Activated T-helper 17 cell treated with anti-CD3 and anti-CD28 coated beads, Interleukin-2, amount 50 U/mL, for 72 hours (primary cell): ENCODE measurements around the gene NUP50. TPM values are rescaled to one million over a fixed set of nuclear protein-coding genes. Genes with fewer than 3 reads are reported as not detected.

Experiments used
- ATAC-seq: fragments of 150-1000 bp; cut with Tn5 transposase; replicated peaks from 2 replicates; pipeline ENCODE4 v1.10.0; 2021; ENCODE audit warnings: mild to moderate bottlenecking, moderate library complexity
- H3K27ac Mint-ChIP-seq: one replicate; pipeline ENCODE4 v1.8.0; 2022; ENCODE audit warnings: mixed read lengths
- H3K27me3 Mint-ChIP-seq: one replicate; pipeline ENCODE4 v1.8.0; 2022; ENCODE audit warnings: mixed read lengths
- H3K36me3 Mint-ChIP-seq: one replicate; pipeline ENCODE4 v1.8.0; 2022; ENCODE audit warnings: low read depth, mild to moderate bottlenecking, mixed read lengths
- H3K4me1 Mint-ChIP-seq: one replicate; pipeline ENCODE4 v1.8.0; 2022; ENCODE audit warnings: mixed read lengths
- H3K4me3 Mint-ChIP-seq: one replicate; pipeline ENCODE4 v1.8.0; 2022; ENCODE audit warnings: mild to moderate bottlenecking, mixed read lengths
- H3K9me3 Mint-ChIP-seq: one replicate; pipeline ENCODE4 v1.8.0; 2022; ENCODE audit warnings: mixed read lengths
- total RNA-seq, 2 donors: library from RNA; stranded (reverse); gene quantifications; one replicate each; pipeline ENCODE4 v1.2.3, GENCODE V29; 2022

Gene NUP50
- total RNA-seq, 2 donors from 2014 or later: 98.4 to 163 TPM

DNA sequence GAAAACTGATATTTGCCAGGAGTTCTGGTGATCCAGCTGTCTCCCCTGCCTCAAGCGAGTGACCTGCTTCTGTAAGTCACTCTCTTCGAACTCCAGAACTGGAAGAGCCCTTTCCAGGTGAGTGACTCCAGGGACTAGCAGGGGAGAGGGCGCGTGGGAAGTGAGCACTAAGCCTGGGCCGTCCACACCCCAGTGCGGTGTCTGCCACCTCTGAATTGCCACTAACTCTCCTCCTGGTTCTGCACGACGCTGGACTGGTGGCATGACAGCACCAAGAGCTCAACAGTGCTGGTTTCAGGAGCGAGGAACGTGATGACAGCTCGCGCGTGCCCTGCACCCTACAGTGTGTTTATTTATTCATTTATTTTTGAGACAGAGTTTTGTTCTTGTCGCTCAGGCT is 54.1 kb downstream of the NUP50 start:
- Mint-ChIP-seq H3K36me3 (no peaks in the 10 kb centered on the region), H3K9me3 (no peaks in the 10 kb centered on the region), H3K4me3 (no peak overlapping the region), H3K27ac (no peak overlapping the region), H3K4me1 (peaks cover 11% of the 10 kb centered on the region), H3K27me3 (no peaks in the 10 kb centered on the region)
- no peak for ATAC-seq

DNA sequence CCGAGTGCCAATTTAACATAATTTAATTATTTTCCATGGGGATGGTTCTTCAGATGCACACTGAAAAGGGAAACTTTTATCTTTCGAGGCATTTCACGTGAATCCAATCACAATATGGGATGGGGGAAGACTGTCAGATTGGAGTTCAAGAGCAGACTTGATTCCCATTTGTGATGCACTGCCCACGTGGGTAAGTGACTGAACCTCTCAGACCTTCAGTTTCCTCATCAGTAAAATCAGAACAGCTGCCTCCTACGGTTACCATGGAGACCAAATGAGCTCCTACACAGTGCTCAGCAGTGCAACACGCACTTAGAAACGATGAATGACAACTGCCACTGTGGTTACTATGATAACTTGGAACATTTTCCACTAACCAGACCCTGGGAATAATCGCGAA is 55.3 kb downstream of the NUP50 start:
- peak; percentile 100 for ATAC-seq
- H3K9me3 Mint-ChIP-seq: no peaks in the 10 kb centered on the region
- peak overlapping the region; percentile 98 for H3K27ac Mint-ChIP-seq
- H3K27me3 Mint-ChIP-seq: no peaks in the 10 kb centered on the region
- no peaks in the 10 kb centered on the region for H3K36me3 Mint-ChIP-seq
- H3K4me3 Mint-ChIP-seq: peak overlapping the region; percentile 57
- H3K4me1 Mint-ChIP-seq: peaks cover 14% of the 10 kb centered on the region

DNA sequence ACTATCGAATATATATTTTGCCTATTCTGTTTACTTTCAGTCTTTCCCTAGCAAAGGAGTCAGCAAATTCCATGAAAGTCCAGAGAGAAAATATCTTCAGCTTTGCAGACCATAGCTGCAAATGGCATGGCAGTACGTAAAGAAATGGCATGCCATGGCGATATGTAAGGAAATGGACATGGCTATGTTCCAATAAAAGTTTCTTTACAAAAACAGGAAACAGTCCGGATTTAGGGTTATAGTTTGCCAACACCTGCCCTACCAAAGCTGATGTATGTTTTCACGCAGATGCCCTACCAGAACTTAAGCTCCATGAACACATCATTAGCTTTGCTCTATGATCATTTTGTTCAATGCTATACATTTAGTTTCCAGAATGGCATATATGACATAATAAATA is 57.5 kb downstream of the NUP50 start:
- Mint-ChIP-seq H3K27me3 (no peaks in the 10 kb centered on the region), H3K4me3 (no peak overlapping the region), H3K4me1 (peaks cover 14% of the 10 kb centered on the region), H3K27ac (peak overlapping the region; percentile 7), H3K36me3 (no peaks in the 10 kb centered on the region), H3K9me3 (no peaks in the 10 kb centered on the region)
- ATAC-seq: no peak

DNA sequence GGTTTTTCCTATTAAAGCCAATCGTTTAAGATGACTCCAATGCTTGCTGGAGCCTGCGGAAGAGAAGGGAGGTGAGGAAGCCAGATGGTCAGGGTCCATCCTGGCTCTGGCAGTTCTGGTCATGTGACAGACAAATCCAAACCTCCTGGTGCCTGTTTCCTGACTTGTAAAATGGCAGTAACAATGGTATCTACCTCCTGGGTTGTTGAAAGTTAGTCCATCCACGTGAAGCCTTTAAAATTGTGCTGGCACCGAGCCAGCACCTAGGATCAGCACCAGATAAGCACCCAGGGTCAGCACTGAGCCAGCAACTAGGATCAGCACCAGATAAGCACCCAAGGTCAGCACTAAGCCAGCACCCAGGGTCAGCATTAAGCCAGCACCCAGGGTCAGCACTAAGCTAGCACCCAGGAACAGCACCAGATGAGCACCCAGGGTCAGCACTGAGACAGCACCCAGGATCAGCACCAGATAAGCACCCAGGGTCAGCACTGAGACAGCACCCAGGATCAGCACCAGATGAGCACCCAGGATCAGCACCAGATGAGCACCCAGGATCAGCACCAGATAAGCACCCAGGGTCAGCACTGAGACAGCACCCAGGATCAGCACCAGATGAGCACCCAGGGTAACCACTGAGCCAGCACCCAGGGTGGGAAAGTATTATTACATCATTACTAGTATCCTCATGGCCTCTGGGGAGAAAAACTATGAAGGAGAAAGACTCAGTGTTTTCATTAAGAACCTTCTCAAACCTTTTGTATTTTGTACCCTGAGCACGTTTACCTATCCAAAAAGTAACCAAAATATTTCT is 59.8 kb downstream of the NUP50 start:
- Mint-ChIP-seq H3K27ac (peak overlapping the region; percentile 79), H3K9me3 (no peaks in the 10 kb centered on the region), H3K27me3 (no peaks in the 10 kb centered on the region), H3K4me1 (peaks cover 14% of the 10 kb centered on the region), H3K36me3 (no peaks in the 10 kb centered on the region), H3K4me3 (peak overlapping the region; percentile 14)
- no peak for ATAC-seq

DNA sequence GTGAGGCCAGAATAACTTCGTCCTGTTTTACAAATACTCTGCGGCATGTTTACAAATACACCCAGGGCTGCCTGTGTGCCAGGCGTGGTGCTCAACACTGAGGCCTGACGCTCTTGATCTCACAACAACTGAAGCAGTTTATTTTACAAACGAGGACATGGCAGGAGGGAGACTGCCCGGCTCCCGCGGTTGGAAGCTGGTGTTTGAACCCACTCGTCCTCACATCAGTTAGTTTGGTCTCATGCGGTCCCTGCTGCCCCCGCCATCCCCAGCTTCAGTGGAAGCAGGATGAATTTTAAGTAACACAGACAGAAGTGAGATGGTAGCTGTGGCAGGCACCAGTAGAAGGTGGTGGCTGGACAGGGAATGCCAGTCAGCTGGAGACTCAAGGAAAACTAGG is 60.6 kb downstream of the NUP50 start:
- ATAC-seq: no peak
- H3K27me3 Mint-ChIP-seq: no peaks in the 10 kb centered on the region
- no peaks in the 10 kb centered on the region for H3K9me3 Mint-ChIP-seq
- peak overlapping the region; percentile 45 for H3K27ac Mint-ChIP-seq
- no peak overlapping the region for H3K4me3 Mint-ChIP-seq
- H3K4me1 Mint-ChIP-seq: peaks cover 10% of the 10 kb centered on the region
- H3K36me3 Mint-ChIP-seq: no peaks in the 10 kb centered on the region

DNA sequence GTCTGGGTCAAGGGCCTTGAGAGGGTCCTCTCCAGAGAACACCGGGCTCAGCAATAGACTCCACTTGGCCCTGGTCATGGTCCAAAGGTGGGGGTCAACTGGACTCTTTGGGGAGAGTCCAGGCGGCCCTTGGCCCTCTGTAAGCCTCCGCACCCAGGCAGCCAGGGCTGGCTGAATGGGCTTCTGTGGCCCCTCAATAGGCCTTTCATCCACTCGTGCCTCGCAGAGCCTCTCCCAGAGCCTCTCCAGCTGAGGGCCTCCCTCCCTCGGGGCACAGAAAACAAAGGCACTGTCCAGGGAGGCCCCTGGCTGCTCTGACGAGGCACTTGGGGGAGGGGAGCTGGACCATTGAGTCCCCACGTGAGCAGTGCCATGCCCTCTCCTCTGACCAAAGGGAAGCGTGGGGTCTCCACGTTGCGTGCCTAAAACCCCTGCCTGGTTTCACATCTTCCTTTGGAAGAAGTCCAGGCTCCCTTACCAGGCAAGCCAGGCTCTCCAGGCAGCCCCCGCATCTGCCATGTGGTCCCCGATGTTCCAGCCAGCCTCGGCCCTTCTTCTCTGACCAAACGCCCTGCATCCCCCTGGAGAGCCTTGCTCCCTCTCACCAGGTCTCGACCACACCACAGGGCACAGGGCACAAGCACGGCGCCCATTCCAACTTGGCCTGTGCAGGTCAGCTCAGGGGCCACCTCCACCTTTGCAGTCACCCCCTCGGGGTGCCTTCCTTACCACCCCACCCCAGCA is 61.4 kb downstream of the NUP50 start:
- Mint-ChIP-seq H3K9me3 (no peaks in the 10 kb centered on the region), H3K27me3 (no peaks in the 10 kb centered on the region), H3K27ac (no peak overlapping the region), H3K4me1 (peaks cover 9% of the 10 kb centered on the region), H3K4me3 (no peak overlapping the region), H3K36me3 (no peaks in the 10 kb centered on the region)
- ATAC-seq: no peak

DNA sequence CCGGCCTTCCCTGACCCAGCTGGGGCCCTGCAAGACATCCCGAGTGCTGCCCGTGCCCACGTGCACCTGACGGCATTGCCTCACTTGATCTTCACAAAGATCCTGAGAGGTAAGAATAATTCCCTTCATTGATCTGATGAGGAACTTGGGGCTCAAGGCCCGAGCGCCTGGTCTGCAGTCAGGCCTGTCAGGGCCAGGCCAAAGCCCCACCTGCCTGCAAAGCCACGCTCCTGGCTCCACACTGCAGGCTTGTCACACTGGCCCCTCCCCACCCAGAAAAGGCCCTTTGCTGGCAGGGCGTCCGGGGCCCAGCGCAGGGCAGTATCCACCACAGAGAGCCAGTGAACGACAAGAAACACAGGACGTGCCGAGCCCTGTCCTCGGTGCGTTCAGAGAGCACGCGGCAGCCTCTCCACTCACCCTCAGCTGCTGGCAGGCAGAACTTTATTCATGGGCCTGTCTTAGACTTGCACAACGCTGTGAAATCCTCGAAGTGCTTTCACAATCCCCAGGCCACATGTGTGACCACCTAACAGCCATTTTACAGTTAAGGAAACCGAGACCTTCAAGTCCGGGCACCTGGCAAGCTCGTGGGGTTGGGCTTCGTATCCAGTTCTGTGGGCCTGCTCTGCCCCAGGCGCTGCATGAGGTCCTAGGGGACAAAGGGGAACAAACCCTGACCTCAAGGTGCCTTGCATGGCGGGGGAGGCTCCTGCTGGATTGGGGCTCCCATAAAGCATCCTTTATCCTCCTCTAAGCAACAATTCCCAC is 62.2 kb downstream of the NUP50 start:
- no peak overlapping the region for H3K4me3 Mint-ChIP-seq
- H3K27me3 Mint-ChIP-seq: no peaks in the 10 kb centered on the region
- ATAC-seq: no peak
- H3K9me3 Mint-ChIP-seq: no peaks in the 10 kb centered on the region
- H3K27ac Mint-ChIP-seq: no peak overlapping the region
- H3K4me1 Mint-ChIP-seq: peaks cover 9% of the 10 kb centered on the region
- no peaks in the 10 kb centered on the region for H3K36me3 Mint-ChIP-seq

DNA sequence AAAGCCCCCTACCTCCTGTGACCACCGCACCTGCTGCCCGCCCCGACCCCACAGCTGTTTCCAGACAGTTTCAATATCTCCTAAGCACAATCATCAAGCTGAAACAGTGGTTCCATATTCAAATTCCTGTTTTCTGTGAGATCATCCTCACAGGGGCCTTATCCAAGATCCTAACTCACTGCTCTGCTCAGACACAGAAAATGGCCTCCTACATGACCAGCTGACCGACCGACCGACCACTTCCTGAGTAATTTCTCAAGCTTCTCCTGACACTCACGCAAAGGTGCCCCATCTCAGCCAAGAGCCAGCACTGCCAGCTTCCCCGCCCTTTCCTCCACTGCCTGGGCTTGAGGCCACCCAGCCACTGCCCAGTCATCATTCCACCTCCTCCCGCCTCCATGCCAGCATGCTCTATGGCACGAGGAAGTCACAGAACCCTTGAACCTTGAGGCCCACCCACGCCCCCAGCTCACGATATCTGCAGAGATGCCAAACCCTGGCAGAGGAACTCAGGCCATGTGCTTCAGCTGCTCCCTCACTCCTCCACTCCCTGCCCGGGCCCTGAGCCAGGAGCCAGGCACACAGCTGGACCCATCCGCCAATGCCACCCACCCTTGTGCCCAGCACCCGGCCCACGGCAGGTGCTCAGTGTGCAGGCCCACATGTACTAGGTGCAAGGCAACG is 62.9 kb downstream of the NUP50 start:
- no peak overlapping the region for H3K4me3 Mint-ChIP-seq
- no peaks in the 10 kb centered on the region for H3K36me3 Mint-ChIP-seq
- H3K27ac Mint-ChIP-seq: no peak overlapping the region
- H3K27me3 Mint-ChIP-seq: no peaks in the 10 kb centered on the region
- H3K4me1 Mint-ChIP-seq: peaks cover 9% of the 10 kb centered on the region
- ATAC-seq: no peak
- H3K9me3 Mint-ChIP-seq: no peaks in the 10 kb centered on the region

DNA sequence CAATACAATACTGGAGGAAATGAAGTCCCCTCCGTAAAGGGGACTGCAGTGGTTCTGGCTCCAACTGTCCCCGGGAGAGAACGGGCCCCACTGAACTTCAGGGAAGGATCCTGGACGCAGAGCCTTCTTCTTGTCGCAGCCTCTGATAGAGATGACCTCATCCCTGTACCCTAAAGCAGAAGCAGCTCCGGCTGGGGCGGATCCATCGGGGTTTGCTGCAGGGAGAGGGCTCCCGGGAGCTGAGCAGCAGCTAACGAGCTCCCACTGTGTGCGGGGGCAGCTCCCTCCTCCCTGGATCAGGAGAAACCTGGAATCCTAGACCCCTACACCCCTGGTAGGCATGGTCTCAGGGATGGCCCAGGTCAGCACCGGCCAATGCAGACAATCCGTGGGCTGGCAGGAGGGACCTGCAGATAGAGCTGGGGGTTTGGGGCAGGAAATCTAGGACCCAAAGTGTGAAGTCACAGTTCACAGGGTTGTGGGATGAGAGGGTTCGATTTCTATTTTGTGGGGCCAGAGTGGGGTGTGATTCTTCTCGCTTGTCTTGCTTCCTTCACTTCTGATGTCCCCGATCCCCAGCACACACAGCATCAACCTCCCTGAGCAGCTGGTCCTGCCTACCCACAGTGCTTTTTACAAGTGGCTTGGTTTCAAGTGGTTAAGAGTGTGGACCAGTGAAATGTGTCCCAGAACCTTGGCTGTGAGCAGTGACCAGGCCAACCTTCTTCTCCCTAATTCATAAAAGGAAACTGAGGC is 64.1 kb downstream of the NUP50 start:
- no peak overlapping the region for H3K27ac Mint-ChIP-seq

DNA sequence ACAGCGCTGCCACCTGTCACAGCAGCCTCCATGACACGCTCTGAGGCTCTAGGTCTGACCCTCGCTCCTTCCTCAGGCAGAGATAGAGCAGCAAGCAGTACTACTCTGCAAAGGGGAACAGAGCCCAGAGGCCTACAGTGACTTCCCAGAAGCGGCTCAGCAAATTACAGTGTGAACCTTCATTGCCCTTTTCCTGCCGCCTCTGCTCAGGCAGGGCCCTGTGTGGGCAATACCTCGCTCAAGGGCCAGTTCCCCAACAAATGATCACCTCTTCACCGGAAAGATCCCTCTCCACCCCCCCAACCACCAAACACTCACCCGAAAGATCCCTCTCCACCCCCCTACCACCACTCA is 64.7 kb downstream of the NUP50 start:
- Mint-ChIP-seq H3K27me3 (no peaks in the 10 kb centered on the region), H3K9me3 (no peaks in the 10 kb centered on the region), H3K4me1 (no peaks in the 10 kb centered on the region), H3K27ac (no peak overlapping the region), H3K36me3 (no peaks in the 10 kb centered on the region), H3K4me3 (no peak overlapping the region)
- ATAC-seq: no peak

More for the DNA sequence above, 64.1 kb downstream of the NUP50 start:
- no peaks in the 10 kb centered on the region for H3K9me3 Mint-ChIP-seq
- no peaks in the 10 kb centered on the region for H3K36me3 Mint-ChIP-seq
- H3K4me1 Mint-ChIP-seq: peaks cover 3% of the 10 kb centered on the region
- no peak overlapping the region for H3K4me3 Mint-ChIP-seq
- no peaks in the 10 kb centered on the region for H3K27me3 Mint-ChIP-seq
- ATAC-seq: no peak

DNA sequence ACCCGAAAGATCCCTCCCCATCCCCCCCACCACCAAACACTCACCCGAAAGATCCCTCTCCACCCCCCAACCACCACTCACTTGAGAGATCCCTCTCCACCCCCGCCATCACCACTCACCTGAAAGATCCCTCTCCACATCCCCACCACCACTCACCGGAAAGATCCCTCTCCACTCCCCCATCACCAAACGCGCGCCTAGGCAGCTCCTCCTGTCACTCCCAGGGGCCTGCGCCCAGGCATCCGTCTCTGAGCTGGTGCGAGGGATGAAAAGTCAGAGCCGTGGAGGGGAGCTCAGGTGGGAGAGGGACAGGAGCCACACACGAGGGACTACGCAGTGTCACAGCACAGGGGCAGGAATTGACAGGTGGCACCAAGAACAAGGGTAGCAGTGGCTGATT is 65.5 kb downstream of the NUP50 start:
- no peaks in the 10 kb centered on the region for H3K36me3 Mint-ChIP-seq
- no peak for ATAC-seq
- no peak overlapping the region for H3K27ac Mint-ChIP-seq
- H3K27me3 Mint-ChIP-seq: no peaks in the 10 kb centered on the region
- no peaks in the 10 kb centered on the region for H3K9me3 Mint-ChIP-seq
- H3K4me1 Mint-ChIP-seq: no peaks in the 10 kb centered on the region
- H3K4me3 Mint-ChIP-seq: no peak overlapping the region

DNA sequence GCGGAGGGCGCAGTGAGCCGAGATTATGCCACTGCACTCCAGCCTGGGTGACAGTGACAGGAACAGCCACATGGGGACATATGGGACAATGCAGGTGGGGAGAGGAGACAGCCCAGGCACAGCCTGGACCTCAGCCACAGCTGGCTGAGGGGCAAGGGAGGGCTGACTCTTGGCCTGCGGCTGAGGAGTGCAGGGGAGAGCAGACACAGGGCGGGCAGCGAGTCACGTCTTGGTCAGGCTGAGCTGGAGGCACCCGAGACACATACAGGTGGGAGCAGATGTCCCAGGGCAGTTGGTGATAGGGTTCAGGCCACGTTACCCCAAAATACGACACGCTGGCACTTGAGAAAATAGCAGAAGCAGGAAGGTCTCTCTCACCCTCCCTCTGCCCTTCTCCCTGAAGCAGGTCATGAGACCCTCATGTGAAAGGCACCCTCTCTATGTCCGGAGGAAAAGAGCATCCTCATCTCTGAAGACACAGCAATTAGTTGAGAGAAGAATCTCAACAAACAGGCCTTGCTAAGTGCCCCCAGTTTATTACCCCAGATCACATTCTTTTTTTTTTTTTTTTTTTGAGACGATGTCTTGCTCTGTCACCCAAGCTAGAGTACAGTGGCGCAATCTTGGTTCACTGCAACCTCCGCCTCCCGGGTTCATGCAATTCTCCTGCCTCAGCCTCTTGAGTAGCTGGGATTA is 66.4 kb downstream of the NUP50 start:
- no peaks in the 10 kb centered on the region for H3K27me3 Mint-ChIP-seq
- no peak overlapping the region for H3K27ac Mint-ChIP-seq
- ATAC-seq: no peak
- no peaks in the 10 kb centered on the region for H3K36me3 Mint-ChIP-seq
- H3K4me3 Mint-ChIP-seq: no peak overlapping the region
- no peaks in the 10 kb centered on the region for H3K9me3 Mint-ChIP-seq
- H3K4me1 Mint-ChIP-seq: no peaks in the 10 kb centered on the region

DNA sequence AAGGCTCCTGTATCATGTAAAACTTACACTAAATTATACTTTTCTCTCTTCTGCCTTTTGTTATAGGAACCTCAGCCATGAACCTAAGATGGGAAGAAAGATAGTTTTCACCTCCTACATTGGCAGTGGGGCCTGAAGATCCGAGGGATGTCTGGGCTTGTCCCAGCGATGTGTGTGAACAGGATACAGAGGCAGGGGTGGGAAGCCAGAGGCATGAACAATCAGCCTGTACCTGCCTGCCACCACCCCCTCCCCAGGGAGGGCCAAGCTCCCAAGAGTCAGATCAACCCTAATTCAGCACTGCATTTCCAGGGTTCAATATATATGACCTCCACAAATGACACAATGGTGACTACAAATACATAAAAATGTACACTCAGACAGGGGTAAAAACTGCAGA is 67.6 kb downstream of the NUP50 start:
- Mint-ChIP-seq H3K4me3 (no peak overlapping the region), H3K27me3 (no peaks in the 10 kb centered on the region), H3K9me3 (no peaks in the 10 kb centered on the region), H3K36me3 (no peaks in the 10 kb centered on the region), H3K27ac (no peak overlapping the region), H3K4me1 (no peaks in the 10 kb centered on the region)
- ATAC-seq: no peak
